ENCODE measurements around the gene ADK. TPM values are rescaled to one million over a fixed set of nuclear protein-coding genes. Genes with fewer than 3 reads are reported as not detected.
"Not testable (repeated sequence)": the region's sequence is repeated elsewhere in the genome, so short reads cannot be mapped to it uniquely, and the experiment has no call there.

ADK gene
- total and polyA plus RNA-seq, 7 experiments from 2014 or later = 20.7 to 43.8 (median 25.3) TPM

DNA sequence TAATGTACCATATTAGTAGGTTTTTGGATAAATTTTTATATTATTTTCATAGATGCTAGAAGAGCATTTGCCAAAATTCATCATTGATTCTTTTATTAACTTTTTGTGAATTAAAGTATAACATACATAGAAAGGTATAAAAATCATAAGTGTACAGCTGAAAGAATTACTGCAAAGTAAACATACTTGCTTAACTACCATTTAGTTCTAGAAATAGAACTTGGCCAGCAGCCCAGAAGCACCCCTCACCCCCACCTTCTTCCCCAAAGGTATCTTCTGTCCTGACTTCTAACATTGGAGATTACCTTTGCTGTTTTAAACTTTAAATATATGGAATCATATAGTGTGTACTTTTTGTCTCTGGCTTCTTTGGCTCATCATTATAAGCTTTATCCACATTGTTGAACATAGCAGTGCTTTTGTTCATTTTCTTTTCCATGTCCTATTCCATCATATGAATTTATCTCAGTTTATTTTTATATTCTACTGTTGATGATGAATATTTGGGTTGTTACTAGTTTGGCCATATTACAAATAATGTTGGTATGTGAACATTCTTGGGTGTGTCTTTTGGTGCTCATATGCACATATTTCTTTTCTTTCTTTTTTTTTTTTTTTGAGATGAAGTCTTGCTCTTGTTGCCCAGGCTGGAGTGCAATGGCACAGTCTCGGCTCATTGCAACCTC is 142.8 kb downstream of the ADK start:
- ChIA-PET POLR2A (interaction anchor here (1.3 kb wide), 1 partner anchor 9 kb away, joined by 3 read pairs; no protein-coding TSS in a partner anchor), CTCF (interaction anchor here (0.7 kb wide), 1 partner anchor 11 kb away, joined by 3 read pairs; no protein-coding TSS in a partner anchor)
- H3K36me3 ChIP-seq (ENCODE audit: control insufficient read depth in 2 of 3, insufficient read depth in 3 of 3, low read length in 3 of 3) = no peaks in the 10 kb centered on the region
- Mint-ChIP-seq H3K27me3 (no peaks in the 10 kb centered on the region), H3K36me3 (peaks cover 0 to 7% (median 4%) of the 10 kb centered on the region in 5 donors), H3K27ac (peak overlapping the region in 1 of 9 donors; percentile 5), H3K9me3 (no peaks in the 10 kb centered on the region), H3K4me3 (no peak overlapping the region), H3K4me1 (peaks cover 0 to 37% (median 15%) of the 10 kb centered on the region in 7 donors)
- intact Hi-C loops (cut with micrococcal nuclease) = no loop called here
- H3K27me3 ChIP-seq (ENCODE audit: control insufficient read depth in 2 of 2, insufficient read depth in 2 of 2, low read length in 2 of 2) = no peaks in the 10 kb centered on the region
- no peak overlapping the region for H3K4me3 ChIP-seq (ENCODE audit: low read length)
- DNase-seq (no peak), ATAC-seq (no peak)
- no peaks in the 10 kb centered on the region for H3K9me3 ChIP-seq (ENCODE audit: control insufficient read depth in 2 of 3, low read length in 3 of 3)
- H3K4me1 ChIP-seq (ENCODE audit: control insufficient read depth in 2 of 2, insufficient read depth in 2 of 2, low read length in 2 of 2) = no peaks in the 10 kb centered on the region
- H3K27ac ChIP-seq (ENCODE audit: low read depth, low read length) = no peak overlapping the region

DNA sequence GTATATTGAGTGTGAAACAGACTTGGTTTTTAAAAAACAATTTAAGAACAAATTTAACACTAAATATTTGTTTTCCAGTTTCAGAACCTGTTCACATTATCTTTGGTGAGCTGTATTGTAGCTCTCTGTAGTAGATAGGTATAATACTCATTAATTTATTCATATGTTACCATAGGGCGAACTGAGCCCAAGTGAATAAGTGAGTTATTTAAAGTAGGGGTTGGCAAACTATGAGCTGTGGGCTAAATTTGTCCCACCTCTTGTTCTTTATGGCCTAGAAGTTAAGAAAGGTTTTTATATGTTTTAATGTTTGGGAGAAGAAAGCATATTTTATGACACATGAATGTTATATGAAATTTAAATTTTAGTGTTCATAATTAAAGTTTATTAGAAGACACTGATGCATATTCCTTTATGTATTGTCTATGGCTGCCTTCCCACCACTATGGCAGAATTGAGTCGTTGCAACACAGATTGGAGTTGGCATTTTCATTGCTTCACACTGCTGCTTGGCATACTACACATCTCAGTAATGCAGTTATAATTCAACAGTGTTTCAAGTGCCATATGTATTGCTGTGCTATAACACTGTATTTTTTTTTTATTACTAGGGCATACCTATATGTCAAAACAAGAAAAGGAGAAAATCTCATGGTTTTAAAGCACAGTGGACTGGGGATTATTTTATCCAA is 146.5 kb downstream of the ADK start:
- ATAC-seq = no peak
- H3K4me3 Mint-ChIP-seq = no peak overlapping the region
- H3K36me3 Mint-ChIP-seq = peaks cover 0 to 9% (median 4%) of the 10 kb centered on the region in 5 donors
- no peaks in the 10 kb centered on the region for H3K9me3 ChIP-seq (ENCODE audit: control insufficient read depth in 2 of 3, low read length in 3 of 3)
- POLR2A ChIA-PET = no interaction called here
- no peak for DNase-seq
- peaks cover 0 to 28% (median 9%) of the 10 kb centered on the region in 7 donors for H3K4me1 Mint-ChIP-seq
- H3K4me3 ChIP-seq (ENCODE audit: low read length) = no peak overlapping the region
- no peaks in the 10 kb centered on the region for H3K27me3 ChIP-seq (ENCODE audit: control insufficient read depth in 2 of 2, insufficient read depth in 2 of 2, low read length in 2 of 2)
- intact Hi-C loops (cut with micrococcal nuclease) = no loop called here
- no peak overlapping the region for H3K27ac Mint-ChIP-seq
- no peaks in the 10 kb centered on the region for H3K9me3 Mint-ChIP-seq
- H3K4me1 ChIP-seq (ENCODE audit: control insufficient read depth in 2 of 2, insufficient read depth in 2 of 2, low read length in 2 of 2) = no peaks in the 10 kb centered on the region
- H3K27ac ChIP-seq (ENCODE audit: low read depth, low read length) = no peak overlapping the region
- H3K27me3 Mint-ChIP-seq = no peaks in the 10 kb centered on the region
- no peaks in the 10 kb centered on the region for H3K36me3 ChIP-seq (ENCODE audit: control insufficient read depth in 2 of 3, insufficient read depth in 3 of 3, low read length in 3 of 3)
- CTCF ChIA-PET = interaction anchor here (0.5 kb wide), 1 partner anchor 722 kb away, joined by 3 read pairs; no protein-coding TSS in a partner anchor

DNA sequence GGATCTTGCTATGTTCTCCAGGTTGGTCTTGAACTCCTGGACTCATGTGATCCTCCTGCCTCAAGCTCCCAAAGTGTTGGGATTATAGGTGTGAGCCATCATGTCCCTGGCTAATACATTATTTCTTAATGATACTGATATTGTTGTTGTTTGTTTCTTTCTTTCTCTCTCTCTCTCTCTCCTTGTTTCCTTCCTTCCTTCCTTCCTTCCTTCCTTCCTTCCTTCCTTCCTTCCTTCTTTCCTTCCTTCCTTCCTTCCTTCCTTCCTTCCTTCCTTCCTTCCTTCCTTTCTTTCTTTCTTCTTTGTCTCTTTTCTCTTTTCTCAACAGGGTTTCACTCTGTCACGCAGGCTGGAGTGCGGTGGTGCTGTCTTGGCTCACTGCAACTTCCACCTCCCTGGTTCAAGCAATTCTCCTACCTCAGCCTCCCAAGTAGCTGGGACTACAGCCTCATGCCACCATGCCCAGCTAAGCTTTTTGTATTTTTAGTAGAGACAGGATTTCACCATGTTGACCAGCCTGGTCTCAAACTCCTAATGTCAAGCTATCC is 149.1 kb downstream of the ADK start:
- H3K27me3 ChIP-seq (ENCODE audit: control insufficient read depth in 2 of 2, insufficient read depth in 2 of 2, low read length in 2 of 2); DNase-seq; H3K36me3 ChIP-seq (ENCODE audit: control insufficient read depth in 2 of 3, insufficient read depth in 3 of 3, low read length in 3 of 3); H3K9me3 ChIP-seq (ENCODE audit: control insufficient read depth in 2 of 3, low read length in 3 of 3); H3K4me3 ChIP-seq (ENCODE audit: low read length); H3K4me3 Mint-ChIP-seq; ATAC-seq; H3K4me1 ChIP-seq (ENCODE audit: control insufficient read depth in 2 of 2, insufficient read depth in 2 of 2, low read length in 2 of 2); intact Hi-C loops (cut with micrococcal nuclease); H3K27me3 Mint-ChIP-seq; H3K36me3 Mint-ChIP-seq; H3K27ac ChIP-seq (ENCODE audit: low read depth, low read length); H3K9me3 Mint-ChIP-seq: not testable (repeated sequence)
- Mint-ChIP-seq H3K4me1 (peaks cover 0 to 15% (median 7%) of the 10 kb centered on the region in 7 donors), H3K27ac (peak overlapping the region in 5 of 9 donors; percentile 15 to 90 (median 45))
- ChIA-PET POLR2A (interaction anchor here (0.7 kb wide), 1 partner anchor 534 kb away, joined by 3 read pairs; no protein-coding TSS in a partner anchor), CTCF (interaction anchor here (0.6 kb wide), 2 partner anchors 21 to 604 kb away, joined by 4 to 5 read pairs; no protein-coding TSS in a partner anchor)

DNA sequence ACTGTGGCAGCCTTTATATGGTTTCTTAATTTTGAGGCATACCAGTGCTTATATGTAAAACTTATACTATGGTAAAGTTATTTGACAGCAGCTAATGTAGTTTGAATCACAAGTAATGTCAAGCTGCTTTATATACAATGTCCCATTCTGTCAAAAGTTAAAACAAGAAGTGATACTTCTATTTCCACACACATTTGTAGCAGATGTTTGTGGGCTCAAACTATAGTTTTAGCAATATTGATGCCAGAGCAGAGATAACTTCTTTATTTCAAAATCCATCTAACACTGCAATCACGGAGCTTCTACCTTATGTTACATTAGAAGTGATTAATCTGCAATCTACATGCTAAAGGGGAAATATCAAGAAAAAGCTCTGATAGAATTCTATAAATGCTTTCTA is 149.6 kb downstream of the ADK start:
- Mint-ChIP-seq H3K9me3 (no peaks in the 10 kb centered on the region), H3K36me3 (peaks cover 0 to 4% (median under 1%) of the 10 kb centered on the region in 5 donors), H3K27ac (no peak overlapping the region), H3K27me3 (no peaks in the 10 kb centered on the region), H3K4me3 (no peak overlapping the region), H3K4me1 (peaks cover 4 to 15% (median 9%) of the 10 kb centered on the region in 7 donors)
- no peaks in the 10 kb centered on the region for H3K9me3 ChIP-seq (ENCODE audit: control insufficient read depth in 2 of 3, low read length in 3 of 3)
- no peak overlapping the region for H3K27ac ChIP-seq (ENCODE audit: low read depth, low read length)
- intact Hi-C loops (cut with micrococcal nuclease) = no loop called here
- ChIA-PET POLR2A (interaction anchor here (0.7 kb wide), 1 partner anchor 534 kb away, joined by 3 read pairs; no protein-coding TSS in a partner anchor), CTCF (no interaction called here)
- no peak overlapping the region for H3K4me3 ChIP-seq (ENCODE audit: low read length)
- H3K36me3 ChIP-seq (ENCODE audit: control insufficient read depth in 2 of 3, insufficient read depth in 3 of 3, low read length in 3 of 3) = no peaks in the 10 kb centered on the region
- no peaks in the 10 kb centered on the region for H3K4me1 ChIP-seq (ENCODE audit: control insufficient read depth in 2 of 2, insufficient read depth in 2 of 2, low read length in 2 of 2)
- H3K27me3 ChIP-seq (ENCODE audit: control insufficient read depth in 2 of 2, insufficient read depth in 2 of 2, low read length in 2 of 2) = no peaks in the 10 kb centered on the region
- DNase-seq (no peak), ATAC-seq (no peak)

GRCh38 chr10:74305730-74306129 is 154.7 kb downstream of the ADK start:
- DNase-seq (no peak), ATAC-seq (no peak)
- ChIA-PET POLR2A (no interaction called here), CTCF (no interaction called here)
- intact Hi-C loops (cut with micrococcal nuclease) = no loop called here
- no peaks in the 10 kb centered on the region for H3K9me3 ChIP-seq (ENCODE audit: control insufficient read depth in 2 of 3, low read length in 3 of 3)
- no peak overlapping the region for H3K4me3 ChIP-seq (ENCODE audit: low read length)
- Mint-ChIP-seq H3K9me3 (peaks cover 0 to 2% (median 0%) of the 10 kb centered on the region in 11 donors), H3K4me1 (peaks cover 10 to 26% (median 17%) of the 10 kb centered on the region in 7 donors), H3K27me3 (no peaks in the 10 kb centered on the region), H3K27ac (no peak overlapping the region), H3K4me3 (no peak overlapping the region), H3K36me3 (peaks cover 0 to 7% (median 6%) of the 10 kb centered on the region in 5 donors)
- no peak overlapping the region for H3K27ac ChIP-seq (ENCODE audit: low read depth, low read length)
- H3K36me3 ChIP-seq (ENCODE audit: control insufficient read depth in 2 of 3, insufficient read depth in 3 of 3, low read length in 3 of 3) = no peaks in the 10 kb centered on the region
- H3K27me3 ChIP-seq (ENCODE audit: control insufficient read depth in 2 of 2, insufficient read depth in 2 of 2, low read length in 2 of 2) = no peaks in the 10 kb centered on the region
- no peaks in the 10 kb centered on the region for H3K4me1 ChIP-seq (ENCODE audit: control insufficient read depth in 2 of 2, insufficient read depth in 2 of 2, low read length in 2 of 2)

DNA sequence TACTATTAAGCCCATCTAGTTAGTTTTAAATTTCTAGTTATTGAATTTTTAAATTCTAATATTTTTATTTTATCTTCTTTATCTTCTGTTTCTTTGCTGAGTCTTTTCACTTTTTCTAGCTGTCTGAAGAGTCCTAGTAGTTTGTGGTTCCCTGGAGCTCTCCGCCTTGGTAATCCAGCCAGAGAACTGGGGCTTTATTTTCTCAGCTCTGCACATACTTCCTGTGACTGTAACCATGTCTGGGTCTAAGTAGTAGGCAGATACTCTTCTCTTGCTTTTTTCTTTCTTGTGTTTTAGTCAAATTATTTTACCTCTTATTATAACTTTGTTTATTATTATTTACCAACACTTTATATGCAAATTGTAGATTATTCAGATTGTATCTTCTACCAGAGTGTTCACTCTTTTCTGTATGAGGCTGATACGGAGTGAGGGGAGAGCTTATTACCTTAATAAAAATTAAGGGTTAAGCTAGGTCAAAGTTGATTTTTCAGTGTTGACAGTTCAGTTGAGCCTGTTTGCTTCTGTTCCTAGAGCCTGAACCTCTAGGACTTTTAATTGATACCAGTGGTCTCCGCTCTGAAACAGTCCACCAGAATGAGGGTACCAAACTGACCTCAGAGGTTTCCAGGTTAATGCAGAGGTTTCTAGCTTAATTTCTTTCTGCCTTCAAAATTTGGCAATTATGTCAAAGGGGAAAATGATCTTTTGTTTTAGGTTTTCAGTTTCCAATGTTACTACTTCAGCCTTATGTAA is 155.4 kb downstream of the ADK start:
- intact Hi-C loops (cut with micrococcal nuclease) = no loop called here
- Histone ChIP-seq H3K4me3 (ENCODE audit: low read length) (no peak overlapping the region), H3K4me1 (ENCODE audit: control insufficient read depth in 2 of 2, insufficient read depth in 2 of 2, low read length in 2 of 2) (no peaks in the 10 kb centered on the region), H3K27ac (ENCODE audit: low read depth, low read length) (no peak overlapping the region), H3K9me3 (ENCODE audit: control insufficient read depth in 2 of 3, low read length in 3 of 3) (no peaks in the 10 kb centered on the region), H3K27me3 (ENCODE audit: control insufficient read depth in 2 of 2, insufficient read depth in 2 of 2, low read length in 2 of 2) (no peaks in the 10 kb centered on the region), H3K36me3 (ENCODE audit: control insufficient read depth in 2 of 3, insufficient read depth in 3 of 3, low read length in 3 of 3) (no peaks in the 10 kb centered on the region)
- Mint-ChIP-seq H3K27me3 (no peaks in the 10 kb centered on the region), H3K9me3 (peaks cover 0 to 2% (median 0%) of the 10 kb centered on the region in 11 donors), H3K36me3 (peaks cover 0 to 8% (median 7%) of the 10 kb centered on the region in 5 donors), H3K4me1 (peaks cover 10 to 26% (median 17%) of the 10 kb centered on the region in 7 donors), H3K27ac (peak overlapping the region in 1 of 9 donors; percentile 12), H3K4me3 (no peak overlapping the region)
- ChIA-PET CTCF (interaction anchor here (1.0 kb wide), 1 partner anchor 114 kb away, joined by 4 read pairs; no protein-coding TSS in a partner anchor), POLR2A (no interaction called here)
- DNase-seq = no peak
- no peak for ATAC-seq
